Daoy (cell line): Measurements from ENCODE around the gene SLC25A17. TPM values are rescaled to one million over a fixed set of nuclear protein-coding genes. Genes with fewer than 3 reads are reported as not detected.
"Not testable (repeated sequence)": the region's sequence is repeated elsewhere in the genome, so short reads cannot be mapped to it uniquely, and the experiment has no call there.

Experiments
- DNase-seq: peaks from one replicate; pipeline ENCODE4 v3.0.0-alpha.2; 2015; ENCODE audit warnings: low read depth
- total RNA-seq: library from RNA; depleted of rRNA; stranded (reverse); fragments of >200 nt; shearing (Covaris generic); gene quantifications from 2 replicates; pipeline ENCODE4 v1.2.3, GENCODE V29; 2014

SLC25A17 gene
- total RNA-seq, 1 experiment from 2014 or later: 37.1 TPM

DNA sequence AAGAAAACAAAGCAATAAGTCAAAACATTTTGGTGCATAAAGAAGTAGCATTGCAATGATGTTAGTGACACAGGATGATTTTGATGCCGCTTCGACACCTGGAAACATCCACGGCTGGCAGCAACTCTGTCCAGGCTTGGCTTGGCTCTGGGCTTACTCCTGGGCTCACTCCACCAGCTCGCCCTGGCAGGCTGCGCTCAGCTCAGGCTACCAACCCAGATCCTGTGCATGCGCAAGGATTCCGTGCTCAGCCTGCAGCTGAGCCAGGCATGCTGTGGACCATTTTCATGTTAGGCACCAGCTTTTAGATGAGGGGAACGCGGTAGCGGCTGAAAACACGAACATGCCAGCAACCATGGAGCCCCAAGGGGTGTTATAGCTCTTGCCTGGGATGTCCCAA is 66.0 kb downstream of the SLC25A17 start:
- no peak for DNase-seq

DNA sequence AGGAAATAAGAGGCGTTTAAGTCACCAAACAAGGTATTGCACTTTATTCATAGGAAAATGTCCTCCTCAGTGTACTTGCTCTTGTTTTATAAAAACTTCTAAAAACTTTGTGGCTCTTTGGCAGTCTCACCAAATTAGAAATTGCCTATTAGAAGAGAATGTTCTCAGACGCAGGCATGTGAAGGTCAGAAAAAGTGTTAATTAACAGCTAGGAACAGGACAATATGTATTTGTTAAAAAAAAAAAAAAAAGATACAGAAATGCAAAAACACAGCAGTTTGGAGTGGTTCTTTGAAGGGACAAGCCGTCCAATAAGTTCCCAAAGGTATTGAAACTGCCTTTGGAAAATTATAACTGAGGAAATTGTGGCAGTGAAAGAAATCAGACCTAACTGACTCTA is 67.9 kb downstream of the SLC25A17 start:
- DNase-seq: no peak

DNA sequence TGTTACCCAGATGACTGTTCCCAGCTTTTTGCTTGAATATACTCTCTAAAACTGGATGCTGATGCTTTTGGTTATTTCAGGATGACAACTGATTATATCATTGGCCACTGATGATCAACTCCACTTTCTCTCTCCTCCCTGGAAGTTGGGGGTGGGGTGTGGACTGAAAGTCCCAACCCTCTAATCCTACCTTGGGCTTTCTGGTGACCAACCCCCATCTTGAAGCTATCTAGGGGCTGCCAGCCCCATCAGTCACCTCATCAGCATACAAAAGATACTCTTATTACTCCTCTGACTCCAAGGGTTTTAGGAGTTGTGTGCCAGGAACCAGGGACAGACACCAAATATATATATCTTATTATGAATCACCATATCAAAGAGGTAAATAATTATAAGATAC is 69.3 kb downstream of the SLC25A17 start:
- DNase-seq: no peak

DNA sequence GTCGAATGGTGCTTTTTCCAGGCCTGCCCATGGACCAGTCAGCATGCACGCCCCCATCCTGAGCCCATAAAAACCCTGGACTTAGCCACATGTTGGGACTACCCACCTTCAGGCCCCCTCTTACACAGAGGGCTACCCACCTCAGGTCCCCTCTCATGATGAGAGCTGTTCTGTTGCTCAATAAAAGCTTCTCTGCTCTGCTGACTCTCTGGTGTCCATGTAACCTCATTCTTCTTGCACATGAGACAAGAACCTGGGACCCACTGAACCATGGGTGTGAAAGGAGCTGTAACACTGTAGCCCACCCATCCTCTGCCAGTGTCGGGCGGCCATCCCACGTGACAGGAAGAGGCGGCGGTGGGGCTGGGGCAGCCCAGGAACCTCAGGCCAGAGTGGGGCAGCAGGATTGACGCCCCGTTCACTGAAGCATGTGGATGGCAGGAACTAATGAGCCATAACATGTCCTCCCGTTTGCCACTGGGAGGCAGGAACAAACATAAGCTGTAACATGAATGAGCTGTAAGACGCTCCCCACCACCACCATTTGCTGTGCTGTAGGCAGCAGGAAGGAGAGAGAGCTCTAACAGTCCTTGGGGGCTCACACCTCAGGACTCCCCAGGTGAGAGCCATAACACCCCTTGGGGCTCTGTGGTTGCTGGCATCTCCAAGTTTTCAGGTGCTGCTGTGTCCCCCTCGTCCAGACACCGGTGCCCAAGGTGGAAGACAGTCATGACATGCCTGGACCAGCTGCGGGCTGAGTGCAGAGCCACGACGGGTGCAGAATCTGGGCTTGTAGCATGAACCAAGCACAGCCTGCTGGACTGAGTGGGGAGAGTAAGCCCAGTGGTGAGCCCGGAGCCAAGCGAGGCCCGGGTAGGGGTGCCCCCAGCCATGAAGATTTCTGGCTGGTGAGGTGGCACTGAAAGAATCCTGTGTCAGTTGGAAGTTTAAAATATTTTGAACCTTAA is 70.5 kb downstream of the SLC25A17 start:
- DNase-seq: no peak

DNA sequence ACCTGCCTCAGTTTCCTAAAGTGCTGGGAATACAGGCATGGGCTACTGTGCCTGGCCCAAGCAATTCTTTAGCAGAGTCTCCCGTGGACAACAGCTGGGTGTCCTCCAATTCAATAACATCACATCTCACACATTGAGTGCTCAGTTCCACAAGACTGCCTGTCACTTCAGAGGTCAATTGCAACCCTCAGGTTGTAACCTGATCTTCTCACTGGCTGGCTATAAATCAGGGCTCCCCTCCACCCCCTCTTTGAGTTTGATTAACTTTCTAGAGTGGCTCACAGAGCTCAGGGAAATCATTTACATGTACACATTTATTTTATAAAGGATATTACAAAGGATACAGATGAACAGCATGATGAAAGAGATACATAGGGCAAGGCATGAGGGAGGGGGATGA is 71.8 kb downstream of the SLC25A17 start:
- no peak for DNase-seq

DNA sequence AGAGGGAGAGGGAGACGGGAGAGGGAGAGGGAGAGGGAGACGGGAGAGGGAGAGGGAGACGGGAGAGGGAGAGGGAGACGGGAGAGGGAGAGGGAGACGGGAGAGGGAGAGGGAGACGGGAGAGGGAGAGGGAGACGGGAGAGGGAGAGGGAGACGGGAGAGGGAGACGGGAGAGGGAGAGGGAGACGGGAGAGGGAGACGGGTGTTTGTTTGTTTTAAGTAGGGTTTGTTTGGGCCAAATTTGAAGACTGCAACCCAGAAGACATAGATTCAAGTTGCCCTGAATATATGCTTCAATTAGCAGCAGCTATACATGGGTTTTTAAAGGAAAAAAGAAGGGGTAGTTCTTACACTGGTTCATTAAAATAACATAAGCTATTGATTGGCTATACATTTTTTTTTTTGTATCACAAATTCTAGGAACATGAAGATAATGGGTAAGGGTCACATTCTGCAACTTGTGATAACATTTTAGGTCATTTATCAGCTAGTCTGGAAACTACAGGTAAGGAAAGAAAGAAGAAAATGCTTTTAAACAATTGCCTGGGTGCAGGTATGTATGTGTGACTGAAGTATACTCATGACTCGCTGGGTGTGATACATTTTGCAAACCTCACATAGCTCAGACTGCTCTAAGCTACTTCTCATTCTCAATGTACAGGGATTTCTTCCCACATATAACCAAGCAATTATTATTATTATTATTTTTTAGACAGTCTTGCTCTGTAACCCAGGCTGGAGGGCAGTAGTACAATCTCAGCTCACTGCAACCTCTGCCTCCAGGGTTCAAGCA is 72.5 kb downstream of the SLC25A17 start:
- no peak for DNase-seq

DNA sequence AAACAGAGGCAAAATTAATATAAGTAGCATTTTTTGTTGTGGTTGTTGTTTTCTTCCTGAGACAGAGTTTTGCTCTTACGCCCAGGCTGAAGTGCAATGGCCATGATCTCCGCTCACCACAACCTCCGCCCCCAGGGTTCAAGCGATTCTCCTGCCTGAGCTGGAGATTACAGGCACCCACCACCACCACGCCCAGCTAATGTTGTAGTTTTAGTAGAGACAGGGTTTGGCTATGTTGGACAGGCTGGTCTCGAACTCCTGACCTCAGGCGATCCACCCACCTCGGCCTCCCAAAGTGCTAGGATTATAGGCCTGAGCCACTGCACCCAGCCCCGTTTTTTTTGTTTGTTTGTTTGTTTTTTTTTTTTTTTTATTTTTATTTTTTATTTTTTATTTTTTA is 75.4 kb downstream of the SLC25A17 start:
- DNase-seq: no peak

DNA sequence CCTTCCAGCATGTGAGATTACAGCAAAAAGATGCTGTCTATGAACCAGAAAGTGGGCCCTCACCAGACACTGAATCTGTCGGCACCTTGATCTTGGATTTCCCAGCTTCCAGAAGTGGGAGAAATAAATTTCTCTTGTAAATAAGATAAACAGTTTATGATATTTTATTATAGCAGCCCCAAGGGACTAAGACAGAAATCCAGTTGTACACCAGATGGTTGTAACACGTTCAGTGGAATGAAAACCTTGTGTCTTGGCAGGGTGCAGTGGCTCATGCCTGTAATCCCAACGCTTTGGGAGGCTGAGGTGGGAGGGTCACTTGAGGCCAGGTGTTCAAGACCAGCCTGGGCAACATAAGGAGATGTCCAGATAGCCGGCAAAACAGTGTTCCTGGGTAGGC is 78.0 kb downstream of the SLC25A17 start:
- DNase-seq: no peak

DNA sequence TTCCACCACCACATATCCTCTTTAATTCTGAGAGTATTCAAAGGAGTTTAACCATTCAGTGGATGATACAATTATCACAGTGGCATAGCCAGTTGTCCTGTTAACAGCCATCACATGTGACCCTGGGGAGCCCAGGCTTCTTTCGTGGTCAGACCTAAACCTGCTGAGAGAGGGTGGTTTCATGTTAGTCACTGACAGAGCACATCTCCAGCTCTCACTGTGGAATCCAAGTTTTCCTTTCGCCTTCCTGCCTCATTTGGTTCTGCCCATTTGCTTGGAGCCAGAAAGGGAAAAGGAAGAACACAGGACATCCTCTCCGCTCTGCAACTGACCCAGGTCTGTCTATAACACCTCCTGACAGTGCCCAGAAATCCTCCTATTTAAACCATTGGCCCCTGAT is 79.4 kb downstream of the SLC25A17 start:
- no peak for DNase-seq

DNA sequence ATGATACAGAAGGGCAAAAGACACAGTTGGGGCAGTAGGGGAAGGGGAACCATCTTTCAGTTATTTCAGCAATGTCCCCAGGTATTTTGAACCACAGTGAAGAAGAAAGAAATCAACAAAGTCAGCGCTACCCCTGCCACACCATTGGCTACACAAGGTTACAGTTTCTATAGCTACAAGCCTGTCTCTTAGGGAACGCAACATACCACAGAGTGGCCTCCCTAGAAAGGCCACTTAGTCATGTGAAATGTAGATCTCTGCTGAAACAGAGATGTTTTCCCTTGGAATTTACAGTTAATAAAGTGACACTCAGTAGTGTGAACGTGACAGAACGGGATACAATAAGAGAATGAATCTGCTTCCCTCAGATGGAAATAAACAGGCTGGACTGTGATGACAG is 85.2 kb downstream of the SLC25A17 start:
- no peak for DNase-seq

DNA sequence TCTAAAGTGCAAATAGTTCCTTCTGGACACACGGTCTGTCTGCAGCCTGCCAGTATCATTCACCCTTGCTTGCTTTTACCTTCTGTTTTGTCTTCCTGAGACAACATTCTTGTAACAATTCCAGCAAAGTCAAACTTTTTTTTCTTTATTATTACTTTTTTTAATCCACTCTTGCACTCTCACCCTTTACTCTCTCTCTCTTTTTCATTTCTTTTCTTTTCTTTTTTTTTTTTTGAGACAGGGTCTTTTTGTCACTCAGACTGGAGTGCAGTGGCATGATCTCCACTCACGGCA is 86.2 kb downstream of the SLC25A17 start:
- DNase-seq: no peak

DNA sequence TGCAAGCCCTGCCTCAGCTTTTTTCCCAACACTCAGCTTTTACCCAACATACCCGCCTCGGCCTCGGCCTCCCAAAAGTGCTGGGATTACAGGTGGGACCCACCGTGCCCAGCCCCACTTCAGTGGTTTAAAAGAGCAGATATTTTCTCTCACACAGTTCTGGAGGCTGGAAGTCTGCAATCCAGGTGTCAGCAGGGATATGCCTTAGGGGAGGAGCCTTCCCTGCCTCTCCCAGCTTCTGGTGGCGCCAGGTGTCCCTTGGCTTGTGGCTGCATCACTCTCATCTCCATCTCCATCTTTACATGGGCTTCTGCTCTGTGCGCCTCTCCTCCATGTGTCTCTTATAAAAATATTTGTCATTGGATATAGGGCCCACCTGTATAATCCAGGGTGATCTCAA is 89.9 kb downstream of the SLC25A17 start:
- no peak for DNase-seq

DNA sequence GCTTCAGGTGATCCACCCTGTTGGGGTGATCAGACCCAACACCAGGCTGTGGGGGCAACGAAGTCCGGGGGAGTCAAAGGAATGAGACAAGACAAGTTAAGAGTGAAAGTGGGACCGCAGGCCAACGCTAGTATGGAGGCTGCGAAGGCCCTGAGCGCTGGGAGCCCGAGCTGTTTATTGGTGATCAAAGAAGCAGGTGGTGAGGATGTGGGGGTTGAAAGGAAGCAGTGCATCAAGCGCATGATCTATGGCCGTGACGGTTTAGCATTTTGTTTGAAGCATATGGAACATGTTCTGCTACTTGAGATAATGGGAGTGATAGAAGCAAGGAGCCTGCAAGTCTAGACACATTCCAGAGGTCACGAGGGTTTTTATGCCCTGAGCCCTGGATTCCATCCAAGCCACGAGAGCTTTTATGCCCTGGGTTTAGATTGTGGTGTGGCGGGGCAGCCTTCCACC is 90.4 kb downstream of the SLC25A17 start:
- no peak for DNase-seq

DNA sequence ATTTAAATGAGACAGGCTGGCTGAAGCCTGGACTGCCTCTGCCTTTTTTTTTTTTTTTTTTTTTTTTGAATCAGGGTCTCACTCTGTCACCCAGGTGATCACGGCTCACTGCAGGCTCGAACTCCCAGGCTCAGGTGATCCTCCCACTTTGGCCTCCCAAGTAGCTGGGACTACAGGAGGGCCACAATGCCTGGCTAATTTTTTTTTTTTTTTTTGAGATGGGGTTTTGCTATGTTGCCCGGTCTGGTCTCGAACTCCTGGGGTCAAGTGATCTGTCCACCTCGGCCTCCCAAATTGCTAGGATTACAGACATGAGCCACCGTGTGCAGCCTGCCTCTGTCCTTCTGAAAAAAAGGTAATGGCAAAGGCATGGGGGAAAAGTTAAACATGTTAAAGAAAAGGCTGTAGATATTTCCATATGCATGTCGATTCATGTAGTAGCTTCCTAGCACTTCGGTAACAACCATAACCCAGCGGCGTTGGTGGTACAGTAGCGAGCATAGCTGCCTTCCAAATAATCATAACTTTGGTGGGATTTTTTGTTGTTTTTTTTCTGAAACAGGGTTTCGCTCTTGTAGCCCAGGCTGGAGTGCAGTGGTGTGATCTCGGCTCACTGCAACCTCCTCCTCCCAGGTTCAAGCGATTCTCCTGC is 91.1 kb downstream of the SLC25A17 start:
- no peak for DNase-seq

DNA sequence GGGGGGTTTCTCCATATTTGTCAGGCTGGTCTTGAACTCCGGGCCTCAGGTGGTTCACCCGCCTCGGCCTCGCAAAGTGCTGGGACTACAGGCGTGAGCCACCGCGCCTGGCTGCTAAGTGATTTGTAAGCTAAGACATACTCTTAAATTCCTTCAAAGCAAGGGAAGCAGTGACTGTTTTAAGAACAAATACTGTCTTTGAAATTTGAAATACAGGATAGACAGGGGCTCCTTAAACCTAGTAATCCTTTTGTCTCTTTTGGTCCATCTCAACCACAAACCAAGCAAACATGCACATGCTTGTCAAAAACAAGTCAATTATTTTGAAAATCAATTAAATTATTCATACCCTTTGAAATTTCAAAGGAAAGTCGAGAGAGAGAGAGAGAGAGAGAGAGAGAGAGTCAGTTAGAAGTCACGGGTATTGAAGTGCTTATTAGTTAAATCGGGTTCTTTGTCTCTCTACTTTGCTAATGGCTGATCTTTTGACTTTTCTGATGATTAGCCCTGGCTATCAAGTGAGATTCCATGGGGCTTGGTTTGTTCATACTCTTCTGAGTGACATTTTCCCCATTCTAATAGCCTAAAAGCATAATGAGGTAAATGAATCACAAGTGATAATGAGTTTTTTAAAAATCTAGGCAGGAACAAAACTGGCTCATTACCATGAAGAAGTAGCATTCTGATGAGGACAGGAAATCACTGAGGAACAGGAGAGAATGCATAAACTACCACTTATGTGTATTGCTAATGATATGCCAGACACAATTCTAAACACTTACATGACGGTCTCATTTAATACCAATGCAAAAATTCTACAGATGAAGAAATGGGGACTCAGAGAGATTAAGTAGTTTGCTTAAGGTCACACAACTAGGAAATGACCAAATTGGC is 91.8 kb downstream of the SLC25A17 start:
- no peak for DNase-seq

DNA sequence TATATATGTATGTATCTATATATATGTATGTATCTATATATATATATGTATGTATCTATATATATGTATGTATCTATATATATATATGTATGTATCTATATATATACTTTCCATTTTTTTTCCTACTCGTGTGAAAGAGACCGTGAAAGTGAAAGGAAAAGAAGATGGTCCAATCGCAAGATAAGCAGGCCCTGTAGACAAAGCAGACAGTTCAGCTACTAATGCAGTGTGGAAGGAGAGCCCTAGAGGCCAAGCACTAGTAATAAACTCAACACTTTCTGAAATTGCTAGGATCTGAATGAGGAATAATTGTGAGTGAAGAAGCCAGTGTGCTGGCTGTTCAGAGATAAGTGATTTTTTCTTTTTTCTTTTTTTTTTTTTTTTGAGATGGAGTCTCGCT is 92.6 kb downstream of the SLC25A17 start:
- no peak for DNase-seq

DNA sequence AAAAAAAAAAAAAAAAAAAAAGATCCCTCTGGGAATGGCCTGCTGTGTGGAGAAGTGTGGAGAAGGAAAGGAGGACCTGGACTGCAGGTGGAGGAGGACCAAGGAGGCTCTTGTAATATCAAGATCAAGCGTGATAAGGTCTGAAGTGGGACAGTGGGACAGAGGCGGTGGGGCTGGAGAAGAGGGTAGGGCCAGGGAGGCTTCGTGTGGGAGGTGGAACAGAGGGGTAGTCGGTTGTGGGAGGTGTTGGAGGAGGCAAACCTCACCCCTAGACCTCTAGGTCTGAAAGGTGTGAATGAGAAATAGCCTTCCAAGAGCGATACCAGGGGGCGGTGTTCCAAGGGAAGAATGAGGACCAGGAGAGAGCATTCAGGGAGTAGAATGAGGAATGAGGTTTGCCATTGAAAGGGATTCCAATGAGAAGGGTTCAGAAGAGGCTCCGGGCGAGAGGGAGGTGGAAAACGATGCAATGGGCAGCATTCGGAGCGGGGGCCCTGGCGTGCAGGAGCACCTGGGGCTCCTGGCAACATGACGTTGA is 95.7 kb downstream of the SLC25A17 start:
- DNase-seq: no peak

DNA sequence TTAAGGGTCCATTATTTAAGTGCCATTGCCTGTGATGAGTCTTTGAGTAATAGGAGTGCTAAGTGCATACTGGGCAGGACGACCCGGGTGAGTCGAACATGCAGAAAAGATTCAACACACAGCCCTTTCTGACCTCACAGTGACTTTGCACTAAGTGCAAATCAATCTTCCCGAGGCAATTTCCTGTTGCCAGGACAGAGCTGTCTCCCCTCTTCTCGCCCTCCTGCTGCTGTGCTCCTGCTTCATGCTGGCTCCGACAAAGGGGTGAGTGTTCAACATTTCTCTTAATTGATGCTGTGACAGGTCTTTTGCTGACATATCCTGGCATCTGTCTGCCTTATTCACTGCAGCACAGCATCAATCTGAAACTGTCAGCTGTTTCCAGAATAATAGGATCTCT is 97.9 kb downstream of the SLC25A17 start:
- DNase-seq: peak; percentile 75

DNA sequence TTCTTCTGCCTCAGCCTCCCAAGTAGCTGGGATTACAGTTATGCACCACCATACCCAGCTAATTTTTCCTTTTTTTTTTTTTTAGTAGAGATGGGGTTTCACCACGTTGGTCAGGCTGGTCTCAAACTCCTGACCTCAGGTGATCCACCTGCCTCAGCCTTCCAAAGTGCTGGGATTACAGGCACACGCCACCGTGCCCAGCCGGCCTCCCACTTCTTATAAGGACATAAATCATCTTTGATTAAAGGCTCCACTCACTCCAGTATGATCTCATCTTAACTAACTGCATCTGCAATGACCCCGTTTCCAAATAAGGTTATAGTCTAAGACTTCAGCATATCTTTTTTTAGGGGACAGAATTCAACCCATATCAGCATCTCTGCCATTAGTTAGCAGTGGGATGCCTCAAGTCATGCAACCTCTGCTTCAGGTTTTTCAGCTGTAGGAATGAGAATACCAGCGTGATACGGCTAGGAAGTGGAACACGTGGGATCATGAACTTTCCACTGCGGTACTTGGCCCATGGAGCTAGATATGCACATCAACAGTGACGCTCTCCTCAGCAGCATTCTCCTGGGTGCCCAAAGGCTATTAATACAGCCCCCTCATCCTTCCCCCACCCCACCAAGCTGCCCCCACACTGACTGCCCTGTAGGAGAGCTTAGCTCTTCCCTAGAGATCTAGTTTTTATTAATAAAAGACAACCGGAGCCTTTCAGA is 98.4 kb downstream of the SLC25A17 start:
- DNase-seq: peak; percentile 24

DNA sequence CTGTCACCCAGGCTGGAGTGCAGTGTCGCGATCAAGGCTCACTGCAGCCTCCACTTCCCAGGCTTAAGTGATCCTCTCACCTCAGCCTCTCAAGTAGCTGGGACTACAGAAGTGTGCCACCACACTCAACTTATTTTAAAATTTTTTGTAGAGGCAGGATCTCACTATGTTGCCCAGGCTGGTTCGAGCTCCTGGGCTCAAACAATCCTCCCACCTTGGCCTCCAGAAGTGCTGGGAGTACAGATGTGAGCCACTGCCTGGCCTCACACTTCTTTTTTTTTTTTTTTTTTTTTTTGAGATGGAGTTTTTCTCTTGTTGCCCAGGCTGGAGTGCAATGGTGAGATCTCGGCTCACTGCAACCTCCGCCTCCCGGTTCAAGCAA is 99.0 kb downstream of the SLC25A17 start:
- not testable (repeated sequence) for DNase-seq
